HG02970 (cell line): ENCODE measurements around the gene SLC35F1.

ENCODE experiments used
- ATAC-seq: cut with Tn5 transposase; IDR thresholded peaks from one replicate; pipeline ENCODE4 v1.9.1; 2021; ENCODE audit warnings: mild to moderate bottlenecking, moderate library complexity, moderate number of reproducible peaks; ENCODE audit not compliant: unreplicated experiment, low FRiP score

SLC35F1 gene

GRCh38 chr6:118297821-118298220, 390.8 kb downstream of the SLC35F1 start:
- ATAC-seq = no peak

GRCh38 chr6:118298476-118299427, 391.7 kb downstream of the SLC35F1 start:
- ATAC-seq = no peak

GRCh38 chr6:118299457-118299856, 392.4 kb downstream of the SLC35F1 start:
- no peak for ATAC-seq

GRCh38 chr6:118304321-118304720, 397.3 kb downstream of the SLC35F1 start:
- ATAC-seq = no peak

- no peak for ATAC-seq
Observed at GRCh38 chr6:118305081-118305480, 398.0 kb downstream of the SLC35F1 start.

GRCh38 chr6:118306392-118307238, 399.6 kb downstream of the SLC35F1 start:
- no peak for ATAC-seq

- no peak for ATAC-seq
Observed at GRCh38 chr6:118307581-118307980, 400.5 kb downstream of the SLC35F1 start.

GRCh38 chr6:118309337-118310093, 402.5 kb downstream of the SLC35F1 start:
- ATAC-seq = no peak

- ATAC-seq = no peak
Observed at GRCh38 chr6:118313208-118313607, 406.1 kb downstream of the SLC35F1 start.

- ATAC-seq = no peak
Observed at GRCh38 chr6:118313762-118314161, 406.7 kb downstream of the SLC35F1 start.

GRCh38 chr6:118316796-118317384, 409.8 kb downstream of the SLC35F1 start:
- no peak for ATAC-seq

GRCh38 chr6:118317581-118318563, 410.8 kb downstream of the SLC35F1 start:
- ATAC-seq = no peak

- ATAC-seq = no peak
Observed at GRCh38 chr6:118318648-118319047, 411.6 kb downstream of the SLC35F1 start.

- no peak for ATAC-seq
Observed at GRCh38 chr6:118319416-118319815, 412.4 kb downstream of the SLC35F1 start.

GRCh38 chr6:118319894-118320649, 413.0 kb downstream of the SLC35F1 start:
- no peak for ATAC-seq

GRCh38 chr6:118320652-118321051, 413.6 kb downstream of the SLC35F1 start:
- ATAC-seq = no peak

GRCh38 chr6:118324116-118324515, 417.1 kb downstream of the SLC35F1 start:
- no peak for ATAC-seq

GRCh38 chr6:118325220-118325860, 418.3 kb downstream of the SLC35F1 start:
- ATAC-seq = no peak
